WTC11 (cell line): ENCODE results near the gene APH1B. TPM values are rescaled to one million over a fixed set of nuclear protein-coding genes. Genes with fewer than 3 reads are reported as not detected.

Experiments
- ATAC-seq: fragments of 200-7000 bp; cut with Tn5 transposase; 2 replicates; pipeline ENCODE4 v1.10.0; 2021; ENCODE audit warnings: mild to moderate bottlenecking, moderate library complexity
- CTCF ChIA-PET: fragments of 300-600 bp; sonication (Branson Sonifier 250); formaldehyde crosslinking; loops from one replicate; lab custom pipeline; 2021; ENCODE audit warnings: antibody characterized with exemption; lab: Charles Lee
- POLR2A ChIA-PET: fragments of 350-600 bp; sonication (Branson Sonifier 250); formaldehyde crosslinking; loops from one replicate; lab custom pipeline; 2021; ENCODE audit warnings: antibody characterized with exemption; lab: Charles Lee
- DNase-seq: peaks from one replicate; pipeline ENCODE4 v3.0.0; 2021; ENCODE audit warnings: low spot score
- H3K27ac Mint-ChIP-seq: 2 replicates; pipeline ENCODE4 v1.8.0; 2021; ENCODE audit warnings: mixed read lengths
- H3K27me3 Mint-ChIP-seq: 2 replicates; pipeline ENCODE4 v1.8.0; 2021; ENCODE audit warnings: low read depth, mild to moderate bottlenecking, moderate library complexity, mixed read lengths
- H3K36me3 Mint-ChIP-seq: 2 replicates; pipeline ENCODE4 v1.8.0; 2021; ENCODE audit warnings: mixed read lengths
- H3K4me1 Mint-ChIP-seq: 2 replicates; pipeline ENCODE4 v1.8.0; 2022; ENCODE audit warnings: mixed read lengths
- H3K4me3 Mint-ChIP-seq: 2 replicates; pipeline ENCODE4 v1.8.0; 2021; ENCODE audit warnings: mild to moderate bottlenecking, moderate library complexity, mixed read lengths
- H3K9me3 Mint-ChIP-seq: 2 replicates; pipeline ENCODE4 v1.8.0; 2021; ENCODE audit warnings: mixed read lengths
- CREB1 ChIP-seq: sonication (generic); formaldehyde crosslinking; IDR thresholded peaks from 2 replicates; pipeline ENCODE4 v1.8.0; 2023; ENCODE audit warnings: mild to moderate bottlenecking, missing genetic modification reagents
- ETV6 ChIP-seq: sonication (generic); formaldehyde crosslinking; IDR thresholded peaks from 2 replicates; pipeline ENCODE4 v1.8.1; 2022; ENCODE audit warnings: mild to moderate bottlenecking, missing genetic modification reagents
- GABPB1 ChIP-seq: sonication (generic); formaldehyde crosslinking; IDR thresholded peaks from 2 replicates; pipeline ENCODE4 v1.8.1; 2023; ENCODE audit warnings: mild to moderate bottlenecking, missing genetic modification reagents
- JUN ChIP-seq: sonication (generic); formaldehyde crosslinking; IDR thresholded peaks from 2 replicates; pipeline ENCODE4 v1.8.0; 2023; ENCODE audit warnings: mild to moderate bottlenecking, missing genetic modification reagents
- NFYB ChIP-seq: sonication (generic); formaldehyde crosslinking; conservative IDR thresholded peaks from 2 replicates; pipeline ENCODE4 v1.8.0; 2022; ENCODE audit warnings: low read depth, missing genetic modification reagents
- PRDM15 ChIP-seq: sonication (generic); formaldehyde crosslinking; IDR thresholded peaks from 2 replicates; pipeline ENCODE4 v1.8.0; 2022; ENCODE audit warnings: missing genetic modification reagents
- SP1 ChIP-seq: sonication (generic); formaldehyde crosslinking; conservative IDR thresholded peaks from 2 replicates; pipeline ENCODE4 v1.8.1; 2022; ENCODE audit warnings: missing genetic modification reagents
- TEAD1 ChIP-seq: sonication (generic); formaldehyde crosslinking; IDR thresholded peaks from 2 replicates; pipeline ENCODE4 v1.8.0; 2022; ENCODE audit warnings: mild to moderate bottlenecking, missing genetic modification reagents
- USF2 ChIP-seq: sonication (generic); formaldehyde crosslinking; IDR thresholded peaks from 2 replicates; pipeline ENCODE4 v1.8.1; 2023; ENCODE audit warnings: mild to moderate bottlenecking, missing genetic modification reagents, moderate library complexity
- ZBTB43 ChIP-seq: sonication (generic); formaldehyde crosslinking; IDR thresholded peaks from 2 replicates; pipeline ENCODE4 v1.8.1; 2023; ENCODE audit warnings: mild to moderate bottlenecking, missing genetic modification reagents
- ZNF423 ChIP-seq: fragments of 250-450 bp; sonication (Bioruptor Pico); IDR thresholded peaks from 2 replicates; pipeline ENCODE4 v2.1.2; 2022; ENCODE audit warnings: mild to moderate bottlenecking, moderate library complexity
- ZNF532 ChIP-seq: fragments of 250-450 bp; sonication (Bioruptor Pico); IDR thresholded peaks from 2 replicates; pipeline ENCODE4 v1.9.0; 2021; ENCODE audit warnings: mild to moderate bottlenecking, borderline replicate concordance
- ZNF671 ChIP-seq: fragments of 250-450 bp; sonication (Bioruptor Pico); IDR thresholded peaks from 2 replicates; pipeline ENCODE4 v1.8.0; 2021; ENCODE audit warnings: mild to moderate bottlenecking
- total RNA-seq: library from RNA; stranded (reverse); gene quantifications from 3 replicates; pipeline ENCODE4 v1.2.3, GENCODE V29; 2021
- TF ChIP-seq, protein P1 (sequence below): fragments of 250-450 bp; sonication (Bioruptor Pico); IDR thresholded peaks from 2 replicates; pipeline ENCODE4 v1.9.0; 2021; ENCODE audit warnings: moderate library complexity, mild to moderate bottlenecking, inconsistent platforms, borderline replicate concordance
- TF ChIP-seq, protein P2 (sequence below): sonication (generic); formaldehyde crosslinking; IDR thresholded peaks from 2 replicates; pipeline ENCODE4 v1.8.1; 2022; ENCODE audit warnings: mild to moderate bottlenecking, moderate library complexity, missing genetic modification reagents
- TF ChIP-seq, protein P3 (sequence below): sonication (generic); formaldehyde crosslinking; IDR thresholded peaks from 2 replicates; pipeline ENCODE4 v1.8.0; 2023; ENCODE audit warnings: mild to moderate bottlenecking, missing genetic modification reagents
- TF ChIP-seq, protein P4 (sequence below): sonication (generic); formaldehyde crosslinking; IDR thresholded peaks from 2 replicates; pipeline ENCODE4 v1.8.0; 2022; ENCODE audit warnings: mild to moderate bottlenecking, missing genetic modification reagents

The APH1B gene
- total RNA-seq, 1 experiment from 2014 or later, result 25.0 TPM

DNA sequence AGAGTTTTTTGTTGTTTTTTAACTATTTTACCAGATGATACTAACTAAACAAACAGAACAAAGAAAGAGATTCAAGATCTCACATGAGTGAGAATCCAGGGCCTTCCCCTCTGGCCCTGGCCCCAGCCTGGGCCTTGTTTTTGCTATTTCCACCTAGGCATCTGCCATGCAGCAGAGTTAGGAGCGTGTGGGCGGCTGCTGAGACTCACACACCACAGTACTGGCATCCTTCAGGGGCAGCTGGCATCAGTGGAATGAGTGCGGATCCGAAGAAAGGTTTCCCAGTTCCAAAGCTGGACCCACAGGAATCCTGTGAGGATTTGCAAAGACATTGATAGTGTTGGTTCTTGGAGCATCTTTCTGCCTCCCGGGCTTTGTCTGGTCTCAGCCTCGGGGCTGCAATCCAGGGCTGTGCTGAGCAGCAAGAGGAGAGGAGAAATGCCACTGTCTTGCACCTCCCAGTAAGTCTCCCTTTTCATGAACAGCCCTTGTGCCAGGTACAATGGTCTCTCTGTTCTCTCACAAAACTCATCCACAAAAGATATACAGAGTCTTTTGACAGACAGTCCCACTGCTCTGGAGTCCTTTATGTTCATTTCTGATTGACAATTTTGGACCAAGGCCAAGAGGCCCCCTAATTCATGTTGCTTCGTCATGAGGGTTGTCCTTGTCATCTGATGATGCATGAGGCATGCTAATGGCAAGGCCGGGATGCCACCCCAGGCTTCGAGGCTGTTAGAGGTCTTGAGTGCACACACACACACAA is 46.6 kb downstream of the APH1B start (continued):
- TF ChIP-seq, protein P1, sequence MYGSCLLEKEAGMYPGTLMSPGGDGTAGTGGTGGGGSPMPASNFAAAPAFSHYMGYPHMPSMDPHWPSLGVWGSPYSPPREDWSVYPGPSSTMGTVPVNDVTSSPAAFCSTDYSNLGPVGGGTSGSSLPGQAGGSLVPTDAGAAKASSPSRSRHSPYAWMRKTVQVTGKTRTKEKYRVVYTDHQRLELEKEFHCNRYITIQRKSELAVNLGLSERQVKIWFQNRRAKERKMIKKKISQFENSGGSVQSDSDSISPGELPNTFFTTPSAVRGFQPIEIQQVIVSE, result no peak
- no peak for TF ChIP-seq ZNF532 (CRISPR knock-in tag)
- TF ChIP-seq, protein P2, sequence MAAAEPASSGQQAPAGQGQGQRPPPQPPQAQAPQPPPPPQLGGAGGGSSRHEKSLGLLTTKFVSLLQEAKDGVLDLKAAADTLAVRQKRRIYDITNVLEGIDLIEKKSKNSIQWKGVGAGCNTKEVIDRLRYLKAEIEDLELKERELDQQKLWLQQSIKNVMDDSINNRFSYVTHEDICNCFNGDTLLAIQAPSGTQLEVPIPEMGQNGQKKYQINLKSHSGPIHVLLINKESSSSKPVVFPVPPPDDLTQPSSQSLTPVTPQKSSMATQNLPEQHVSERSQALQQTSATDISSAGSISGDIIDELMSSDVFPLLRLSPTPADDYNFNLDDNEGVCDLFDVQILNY, result no peak
- TF ChIP-seq ZNF671 (CRISPR knock-in tag), result no peak
- TF ChIP-seq TEAD1 (CRISPR knock-in tag), result no peak
- no peak for TF ChIP-seq ZBTB43 (CRISPR knock-in tag)
- TF ChIP-seq USF2 (CRISPR knock-in tag), result no peak
- no peak for TF ChIP-seq SP1 (CRISPR knock-in tag)
- TF ChIP-seq GABPB1 (CRISPR knock-in tag), result no peak
- TF ChIP-seq, all 79 proteins: peak for 0

GRCh38 chr15:63324770-63325169 is 47.4 kb downstream of the APH1B start:
- H3K27me3 Mint-ChIP-seq, result no peaks in the 10 kb centered on the region
- H3K4me1 Mint-ChIP-seq, result peaks cover 21% of the 10 kb centered on the region
- ATAC-seq (no peak), DNase-seq (no peak)
- H3K9me3 Mint-ChIP-seq, result no peaks in the 10 kb centered on the region
- POLR2A ChIA-PET, result no interaction called here
- no peak overlapping the region for H3K27ac Mint-ChIP-seq
- H3K36me3 Mint-ChIP-seq, result no peaks in the 10 kb centered on the region
- CTCF ChIA-PET, result no interaction called here
- H3K4me3 Mint-ChIP-seq, result no peak overlapping the region
- TF ChIP-seq ZNF423 (CRISPR knock-in tag) (no peak), ETV6 (CRISPR knock-in tag) (no peak), CREB1 (no peak), JUN (no peak), PRDM15 (CRISPR knock-in tag) (no peak), NFYB (no peak)
- TF ChIP-seq, protein P3, sequence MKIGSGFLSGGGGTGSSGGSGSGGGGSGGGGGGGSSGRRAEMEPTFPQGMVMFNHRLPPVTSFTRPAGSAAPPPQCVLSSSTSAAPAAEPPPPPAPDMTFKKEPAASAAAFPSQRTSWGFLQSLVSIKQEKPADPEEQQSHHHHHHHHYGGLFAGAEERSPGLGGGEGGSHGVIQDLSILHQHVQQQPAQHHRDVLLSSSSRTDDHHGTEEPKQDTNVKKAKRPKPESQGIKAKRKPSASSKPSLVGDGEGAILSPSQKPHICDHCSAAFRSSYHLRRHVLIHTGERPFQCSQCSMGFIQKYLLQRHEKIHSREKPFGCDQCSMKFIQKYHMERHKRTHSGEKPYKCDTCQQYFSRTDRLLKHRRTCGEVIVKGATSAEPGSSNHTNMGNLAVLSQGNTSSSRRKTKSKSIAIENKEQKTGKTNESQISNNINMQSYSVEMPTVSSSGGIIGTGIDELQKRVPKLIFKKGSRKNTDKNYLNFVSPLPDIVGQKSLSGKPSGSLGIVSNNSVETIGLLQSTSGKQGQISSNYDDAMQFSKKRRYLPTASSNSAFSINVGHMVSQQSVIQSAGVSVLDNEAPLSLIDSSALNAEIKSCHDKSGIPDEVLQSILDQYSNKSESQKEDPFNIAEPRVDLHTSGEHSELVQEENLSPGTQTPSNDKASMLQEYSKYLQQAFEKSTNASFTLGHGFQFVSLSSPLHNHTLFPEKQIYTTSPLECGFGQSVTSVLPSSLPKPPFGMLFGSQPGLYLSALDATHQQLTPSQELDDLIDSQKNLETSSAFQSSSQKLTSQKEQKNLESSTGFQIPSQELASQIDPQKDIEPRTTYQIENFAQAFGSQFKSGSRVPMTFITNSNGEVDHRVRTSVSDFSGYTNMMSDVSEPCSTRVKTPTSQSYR (CRISPR knock-in tag), result no peak
- TF ChIP-seq, protein P2, result no peak
- TF ChIP-seq, protein P4, sequence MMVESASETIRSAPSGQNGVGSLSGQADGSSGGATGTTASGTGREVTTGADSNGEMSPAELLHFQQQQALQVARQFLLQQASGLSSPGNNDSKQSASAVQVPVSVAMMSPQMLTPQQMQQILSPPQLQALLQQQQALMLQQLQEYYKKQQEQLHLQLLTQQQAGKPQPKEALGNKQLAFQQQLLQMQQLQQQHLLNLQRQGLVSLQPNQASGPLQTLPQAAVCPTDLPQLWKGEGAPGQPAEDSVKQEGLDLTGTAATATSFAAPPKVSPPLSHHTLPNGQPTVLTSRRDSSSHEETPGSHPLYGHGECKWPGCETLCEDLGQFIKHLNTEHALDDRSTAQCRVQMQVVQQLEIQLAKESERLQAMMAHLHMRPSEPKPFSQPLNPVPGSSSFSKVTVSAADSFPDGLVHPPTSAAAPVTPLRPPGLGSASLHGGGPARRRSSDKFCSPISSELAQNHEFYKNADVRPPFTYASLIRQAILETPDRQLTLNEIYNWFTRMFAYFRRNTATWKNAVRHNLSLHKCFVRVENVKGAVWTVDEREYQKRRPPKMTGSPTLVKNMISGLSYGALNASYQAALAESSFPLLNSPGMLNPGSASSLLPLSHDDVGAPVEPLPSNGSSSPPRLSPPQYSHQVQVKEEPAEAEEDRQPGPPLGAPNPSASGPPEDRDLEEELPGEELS, result no peak
